Naive B cell (primary cell): ENCODE results near the gene SMYD3. TPM values are rescaled to one million over a fixed set of nuclear protein-coding genes. Genes with fewer than 3 reads are reported as not detected.

Experiments
- ATAC-seq, 2 donors: fragments of 150-1000 bp; cut with Tn5 transposase; 2 replicates each; pipeline ENCODE4 v1.10.0; 2021; ENCODE audit warnings: low read depth in 2 of 2, mild to moderate bottlenecking in 2 of 2, moderate library complexity in 2 of 2
- DNase-seq: peaks from one replicate; pipeline ENCODE4 v3.0.0; 2022
- H3K27ac Mint-ChIP-seq, 6 donors: one replicate each; pipeline ENCODE4 v1.8.0; 2020 to 2022; ENCODE audit warnings: mild to moderate bottlenecking in 6 of 6, mixed read lengths in 6 of 6, moderate library complexity in 5 of 6, inconsistent platforms in 2 of 6
- H3K27me3 Mint-ChIP-seq, 3 donors: one replicate each; pipeline ENCODE4 v1.8.0; 2021 to 2022; ENCODE audit warnings: mixed read lengths in 3 of 3, mild to moderate bottlenecking in 1 of 3
- H3K36me3 Mint-ChIP-seq, 2 donors: one replicate each; pipeline ENCODE4 v1.8.0; 2020 to 2022; ENCODE audit warnings: mixed read lengths in 2 of 2, inconsistent platforms in 1 of 2, mild to moderate bottlenecking in 1 of 2
- H3K4me1 Mint-ChIP-seq, 3 donors: one replicate each; pipeline ENCODE4 v1.8.0; 2020 to 2022; ENCODE audit warnings: mixed read lengths in 3 of 3, inconsistent platforms in 1 of 3, mild to moderate bottlenecking in 1 of 3, moderate library complexity in 1 of 3
- H3K4me3 Mint-ChIP-seq, 8 donors: one replicate each; pipeline ENCODE4 v1.8.0; 2020 to 2022; ENCODE audit warnings: mild to moderate bottlenecking in 8 of 8, mixed read lengths in 8 of 8, moderate library complexity in 8 of 8, inconsistent platforms in 2 of 8
- H3K9me3 Mint-ChIP-seq, 7 donors: one replicate each; pipeline ENCODE4 v1.8.0; 2020 to 2022; ENCODE audit warnings: mixed read lengths in 7 of 7, mild to moderate bottlenecking in 5 of 7, inconsistent platforms in 2 of 7, moderate library complexity in 1 of 7
- polyA plus RNA-seq, 6 donors: library from polyadenylated mRNA; unstranded; fragments of 300-500 nt; fragmentation: Illumina TruSeq; gene quantifications; one replicate each; pipeline ENCODE4 v1.2.3, GENCODE V29; 2021; ENCODE audit warnings: low read depth in 6 of 6

Gene SMYD3
- polyA plus RNA-seq, 6 donors from 2014 or later = 15.8 to 27.3 (median 19.5) TPM

DNA sequence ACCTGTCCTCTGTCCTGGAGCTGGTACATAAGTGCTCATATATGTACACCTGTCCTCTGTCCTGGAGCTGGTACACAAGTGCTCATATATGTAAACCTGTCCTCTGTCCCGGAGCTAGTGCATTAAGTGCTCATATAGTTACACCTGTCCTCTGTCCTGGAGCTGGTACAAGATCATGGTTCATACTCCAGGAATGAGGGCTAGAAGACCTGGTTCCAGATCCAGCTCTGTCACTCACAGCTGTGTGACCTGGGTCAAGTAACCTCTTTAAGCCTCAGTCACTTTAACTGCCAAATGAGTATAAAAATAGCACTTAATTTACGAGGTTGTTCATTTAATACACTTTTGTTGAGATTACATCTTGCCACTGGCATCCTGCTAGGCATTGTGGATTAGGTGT lies 28.0 kb downstream of the SMYD3 start:
- H3K4me1 Mint-ChIP-seq = peaks cover 15 to 25% (median 17%) of the 10 kb centered on the region in 3 donors
- no peak overlapping the region for H3K27ac Mint-ChIP-seq
- peaks cover 0 to 2% (median 0%) of the 10 kb centered on the region in 7 donors for H3K9me3 Mint-ChIP-seq
- H3K27me3 Mint-ChIP-seq = no peaks in the 10 kb centered on the region
- ATAC-seq (no peak), DNase-seq (no peak)
- H3K4me3 Mint-ChIP-seq = no peak overlapping the region
- H3K36me3 Mint-ChIP-seq = no peaks in the 10 kb centered on the region

DNA sequence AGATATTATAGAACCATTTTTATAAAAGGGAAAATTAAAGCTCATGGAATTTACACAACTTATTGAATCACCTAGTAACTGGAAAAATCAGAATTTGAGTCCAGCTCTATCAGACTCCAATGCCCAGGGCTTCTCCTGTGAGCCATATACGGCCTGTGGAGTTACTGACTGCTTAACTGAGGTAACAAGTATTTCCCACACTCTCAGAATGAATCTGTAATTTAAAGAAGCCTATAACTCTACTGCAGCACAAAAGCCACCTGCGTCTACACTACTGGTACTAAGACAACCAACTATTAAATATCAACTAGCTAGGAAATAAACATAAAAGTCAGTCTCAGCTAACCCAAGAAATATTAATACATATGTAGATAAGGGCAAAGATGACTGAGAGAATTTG lies 29.4 kb downstream of the SMYD3 start:
- DNase-seq (no peak), ATAC-seq (no peak)
- Mint-ChIP-seq H3K27ac (no peak overlapping the region), H3K27me3 (no peaks in the 10 kb centered on the region), H3K4me1 (peaks cover 3 to 14% (median 10%) of the 10 kb centered on the region in 3 donors), H3K36me3 (no peaks in the 10 kb centered on the region), H3K4me3 (no peak overlapping the region), H3K9me3 (peaks cover 0 to 2% (median 0%) of the 10 kb centered on the region in 7 donors)

DNA sequence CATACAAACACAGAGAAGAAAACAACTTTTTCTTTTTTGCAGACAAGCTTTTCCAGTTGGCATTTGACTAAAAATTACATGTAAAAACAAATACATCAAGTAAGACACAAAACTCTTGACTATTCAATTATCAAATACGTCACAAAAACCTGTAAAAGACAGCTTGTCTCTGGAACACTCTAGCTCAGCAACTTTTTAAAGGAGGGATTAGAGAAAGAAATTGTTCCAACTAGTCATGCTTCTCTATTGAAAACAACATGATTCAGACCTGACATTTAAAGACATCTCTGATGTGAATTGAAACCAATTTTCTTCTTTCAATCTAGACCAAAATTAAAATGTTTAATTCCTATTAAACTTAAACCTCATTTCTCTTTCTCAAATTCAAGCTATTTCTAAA lies 30.3 kb downstream of the SMYD3 start:
- Mint-ChIP-seq H3K27ac (no peak overlapping the region), H3K4me1 (peaks cover 0 to 10% (median 9%) of the 10 kb centered on the region in 3 donors), H3K9me3 (peaks cover 0 to 2% (median 0%) of the 10 kb centered on the region in 7 donors), H3K27me3 (no peaks in the 10 kb centered on the region), H3K36me3 (no peaks in the 10 kb centered on the region), H3K4me3 (no peak overlapping the region)
- ATAC-seq (no peak), DNase-seq (no peak)

DNA sequence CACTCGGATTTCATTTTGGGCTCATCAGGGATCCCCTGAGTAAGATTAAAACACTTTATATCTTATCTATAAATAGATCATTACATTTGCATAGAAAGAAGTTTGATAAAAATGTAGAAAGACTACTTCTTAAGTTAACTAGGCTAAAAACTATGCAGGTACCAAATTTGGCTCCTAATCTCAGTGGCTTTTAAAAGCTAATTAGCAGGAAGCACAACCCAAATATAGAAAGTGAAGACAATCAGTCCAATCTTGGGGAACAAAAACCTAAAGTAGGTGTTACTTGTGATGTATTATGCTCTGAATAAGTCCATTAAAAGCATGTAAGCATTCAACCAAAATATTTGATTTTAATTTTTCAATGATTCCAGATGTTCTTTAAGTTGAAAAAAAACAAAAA lies 35.4 kb downstream of the SMYD3 start:
- Mint-ChIP-seq H3K27ac (peak overlapping the region in 1 of 6 donors; percentile 18), H3K4me1 (peaks cover 0 to 10% (median 5%) of the 10 kb centered on the region in 3 donors), H3K4me3 (no peak overlapping the region), H3K27me3 (no peaks in the 10 kb centered on the region), H3K9me3 (no peaks in the 10 kb centered on the region), H3K36me3 (no peaks in the 10 kb centered on the region)
- DNase-seq (no peak), ATAC-seq (no peak)

DNA sequence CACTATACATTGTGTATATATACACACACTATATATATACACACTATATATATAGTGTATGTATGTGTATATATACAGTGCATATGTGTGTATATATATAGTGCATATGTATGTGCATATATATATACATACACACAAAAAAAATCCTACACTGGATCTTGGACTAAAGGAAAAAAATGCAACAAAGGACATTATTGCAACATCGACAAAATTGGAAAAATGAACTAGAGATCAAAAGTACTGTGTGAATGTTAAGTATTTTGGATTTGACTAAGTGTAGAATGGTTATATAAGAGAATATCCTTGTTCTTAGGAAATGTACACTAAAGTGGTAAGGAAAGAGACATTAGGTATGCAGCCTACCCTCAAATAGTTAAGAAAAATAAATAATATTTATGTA lies 36.5 kb downstream of the SMYD3 start:
- no peak for DNase-seq
- H3K4me1 Mint-ChIP-seq = peaks cover 0 to 10% (median 5%) of the 10 kb centered on the region in 3 donors
- no peaks in the 10 kb centered on the region for H3K36me3 Mint-ChIP-seq
- no peak for ATAC-seq
- no peaks in the 10 kb centered on the region for H3K27me3 Mint-ChIP-seq
- no peaks in the 10 kb centered on the region for H3K9me3 Mint-ChIP-seq
- no peak overlapping the region for H3K4me3 Mint-ChIP-seq
- H3K27ac Mint-ChIP-seq = no peak overlapping the region

DNA sequence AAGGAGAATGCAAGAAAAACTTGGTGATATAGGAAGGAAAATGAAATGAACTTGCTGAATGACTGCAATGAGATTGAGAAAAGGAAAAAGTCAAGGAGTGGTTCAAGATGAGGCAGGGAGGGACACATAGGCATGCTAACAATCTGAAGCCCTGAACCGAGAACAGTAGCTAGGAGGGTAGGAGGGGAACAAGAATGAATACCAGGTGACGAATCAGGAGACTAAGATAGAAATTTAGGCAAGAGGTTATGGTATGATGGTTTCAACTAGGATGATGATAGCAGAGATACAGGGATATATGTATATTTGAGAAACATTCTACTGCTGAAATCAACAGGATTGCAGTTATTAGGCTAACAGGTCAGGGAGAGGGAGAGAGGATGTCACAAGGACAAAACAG lies 44.1 kb downstream of the SMYD3 start:
- peaks cover 0 to 3% (median 0%) of the 10 kb centered on the region in 7 donors for H3K9me3 Mint-ChIP-seq
- peaks cover 5 to 10% of the 10 kb centered on the region in 2 donors for H3K36me3 Mint-ChIP-seq
- H3K27ac Mint-ChIP-seq = peak overlapping the region in 3 of 6 donors; percentile 2 to 24 (median 4)
- no peak for DNase-seq
- H3K27me3 Mint-ChIP-seq = no peaks in the 10 kb centered on the region
- ATAC-seq = no peak
- H3K4me3 Mint-ChIP-seq = no peak overlapping the region
- peaks cover 12 to 16% (median 15%) of the 10 kb centered on the region in 3 donors for H3K4me1 Mint-ChIP-seq

DNA sequence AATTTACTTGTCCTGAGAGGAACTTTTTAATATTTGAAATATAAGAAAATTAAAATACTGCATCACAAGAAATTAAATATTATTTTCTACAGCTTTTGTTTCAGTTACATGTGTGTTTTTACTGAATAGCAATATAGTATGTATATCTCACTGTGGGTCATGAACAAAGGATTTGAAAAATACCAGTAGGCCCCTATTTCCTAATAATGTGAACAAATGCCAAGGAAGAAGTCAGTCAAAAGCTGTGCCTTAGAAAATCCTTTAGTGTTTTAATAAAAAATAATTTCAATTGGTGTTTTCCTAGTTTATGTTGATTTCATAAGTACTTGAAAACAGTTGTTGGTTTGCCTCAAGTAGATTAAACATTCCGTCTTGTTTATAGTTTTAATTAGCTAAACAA lies 46.7 kb downstream of the SMYD3 start:
- no peak overlapping the region for H3K27ac Mint-ChIP-seq
- no peak for DNase-seq
- H3K9me3 Mint-ChIP-seq = peaks cover 0 to 3% (median 0%) of the 10 kb centered on the region in 7 donors
- no peaks in the 10 kb centered on the region for H3K27me3 Mint-ChIP-seq
- ATAC-seq = no peak
- no peak overlapping the region for H3K4me3 Mint-ChIP-seq
- peaks cover 5 to 10% of the 10 kb centered on the region in 2 donors for H3K36me3 Mint-ChIP-seq
- peaks cover 12 to 24% (median 22%) of the 10 kb centered on the region in 3 donors for H3K4me1 Mint-ChIP-seq

DNA sequence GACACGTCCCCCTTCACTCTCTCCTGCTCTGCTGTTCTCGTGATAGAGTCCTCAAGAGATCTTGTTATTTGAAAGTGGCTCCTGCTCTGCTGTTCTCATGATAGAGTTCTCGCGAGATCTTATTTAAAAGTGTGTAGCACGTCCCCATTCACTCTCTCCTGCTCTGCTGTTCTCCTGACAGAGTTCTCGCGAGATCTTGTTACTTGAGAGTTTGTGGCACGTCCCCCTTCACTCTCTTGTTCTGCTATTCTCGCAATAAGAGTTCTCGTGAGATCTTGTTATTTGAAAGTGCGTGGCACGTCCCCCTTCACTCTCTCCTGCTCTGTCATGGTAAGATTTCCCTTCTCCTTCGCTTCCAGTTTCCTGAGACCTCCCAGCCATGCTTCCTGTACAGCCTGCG lies 47.9 kb downstream of the SMYD3 start:
- Mint-ChIP-seq H3K36me3 (peaks cover 5 to 10% of the 10 kb centered on the region in 2 donors), H3K9me3 (peaks cover 0 to 3% (median 0%) of the 10 kb centered on the region in 7 donors), H3K27ac (peak overlapping the region in 1 of 6 donors; percentile 23), H3K4me1 (peaks cover 9 to 24% (median 22%) of the 10 kb centered on the region in 3 donors), H3K4me3 (peak overlapping the region in 1 of 8 donors; percentile 40), H3K27me3 (no peaks in the 10 kb centered on the region)
- ATAC-seq (no peak), DNase-seq (no peak)

DNA sequence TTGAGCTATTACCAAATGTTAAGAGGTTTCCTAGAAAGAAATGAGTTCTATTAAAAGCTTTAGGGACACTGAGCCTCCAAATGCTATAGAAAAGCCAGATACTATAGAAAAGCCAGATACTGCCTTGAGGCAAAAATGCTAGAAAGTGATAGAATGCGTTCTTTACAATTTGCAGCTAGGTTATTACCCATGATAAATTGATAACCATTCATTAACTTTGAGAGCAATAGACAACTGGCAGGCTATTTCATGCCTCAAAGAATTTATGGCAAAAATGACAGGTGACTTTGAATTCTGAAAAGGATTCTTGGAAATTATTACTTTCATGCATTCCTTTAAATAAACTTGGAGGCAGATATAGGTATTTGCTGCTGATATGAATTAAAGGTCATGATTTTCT lies 51.6 kb downstream of the SMYD3 start:
- H3K9me3 Mint-ChIP-seq = peaks cover 0 to 3% (median 0%) of the 10 kb centered on the region in 7 donors
- DNase-seq = no peak
- H3K4me1 Mint-ChIP-seq = peaks cover 5 to 22% (median 18%) of the 10 kb centered on the region in 3 donors
- ATAC-seq = no peak
- no peaks in the 10 kb centered on the region for H3K27me3 Mint-ChIP-seq
- no peak overlapping the region for H3K27ac Mint-ChIP-seq
- no peak overlapping the region for H3K4me3 Mint-ChIP-seq
- peaks cover 5 to 10% of the 10 kb centered on the region in 2 donors for H3K36me3 Mint-ChIP-seq

DNA sequence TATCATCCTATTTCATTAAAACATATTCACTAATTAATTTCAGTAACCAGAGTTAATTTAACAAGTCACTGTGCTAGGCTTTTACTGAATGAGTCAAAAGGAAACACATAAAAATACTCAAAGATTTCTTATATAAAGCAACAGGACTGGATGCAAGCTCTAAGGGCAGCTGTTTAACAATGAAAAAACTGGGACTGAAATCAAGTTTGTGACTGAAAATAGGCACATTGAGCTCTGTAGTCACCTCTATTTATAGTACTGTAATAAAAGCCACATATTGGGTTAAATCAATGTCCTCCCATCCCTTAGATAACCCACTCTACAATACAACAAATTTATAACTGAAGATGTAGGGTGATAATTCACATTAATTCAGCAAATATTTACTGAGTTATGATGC lies 52.4 kb downstream of the SMYD3 start:
- Mint-ChIP-seq H3K27me3 (no peaks in the 10 kb centered on the region), H3K27ac (no peak overlapping the region), H3K9me3 (peaks cover 0 to 3% (median 0%) of the 10 kb centered on the region in 7 donors), H3K4me1 (peaks cover 0 to 17% (median 13%) of the 10 kb centered on the region in 3 donors), H3K36me3 (peaks cover 5 to 9% of the 10 kb centered on the region in 2 donors), H3K4me3 (no peak overlapping the region)
- DNase-seq (no peak), ATAC-seq (no peak)

DNA sequence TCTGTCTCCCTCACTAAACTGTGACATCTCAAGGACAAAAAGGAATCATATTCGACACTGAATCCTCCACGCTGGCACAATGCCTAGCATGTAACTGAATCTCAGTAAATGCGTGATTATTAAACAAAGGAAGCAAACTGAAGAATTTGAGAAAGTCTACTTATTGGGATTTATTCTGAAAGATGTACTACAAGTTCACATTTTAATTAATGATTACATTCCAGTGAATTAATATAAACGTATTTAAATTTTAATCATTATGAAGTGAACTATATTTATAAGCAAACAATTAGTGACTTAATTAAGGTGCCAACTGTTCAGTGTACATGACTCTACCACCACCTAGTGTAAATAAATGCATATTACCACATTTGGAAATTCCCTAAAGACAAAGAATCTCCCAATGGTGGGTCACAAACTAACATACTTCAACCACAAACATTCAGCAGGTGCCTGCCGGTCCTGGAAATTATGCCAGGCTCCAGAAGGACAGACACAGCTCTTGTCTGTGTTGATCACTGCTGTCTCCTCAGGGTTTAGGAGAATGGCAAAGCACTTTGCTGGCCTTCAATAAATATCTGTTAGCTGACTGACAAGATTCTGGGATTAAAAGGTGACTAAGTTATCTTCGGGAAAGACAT lies 56.3 kb downstream of the SMYD3 start:
- H3K27me3 Mint-ChIP-seq = no peaks in the 10 kb centered on the region
- H3K9me3 Mint-ChIP-seq = no peaks in the 10 kb centered on the region
- no peak for DNase-seq
- H3K4me1 Mint-ChIP-seq = peaks cover 0 to 14% (median 4%) of the 10 kb centered on the region in 3 donors
- no peak overlapping the region for H3K4me3 Mint-ChIP-seq
- peaks cover 0 to 7% of the 10 kb centered on the region in 2 donors for H3K36me3 Mint-ChIP-seq
- ATAC-seq = no peak
- no peak overlapping the region for H3K27ac Mint-ChIP-seq

DNA sequence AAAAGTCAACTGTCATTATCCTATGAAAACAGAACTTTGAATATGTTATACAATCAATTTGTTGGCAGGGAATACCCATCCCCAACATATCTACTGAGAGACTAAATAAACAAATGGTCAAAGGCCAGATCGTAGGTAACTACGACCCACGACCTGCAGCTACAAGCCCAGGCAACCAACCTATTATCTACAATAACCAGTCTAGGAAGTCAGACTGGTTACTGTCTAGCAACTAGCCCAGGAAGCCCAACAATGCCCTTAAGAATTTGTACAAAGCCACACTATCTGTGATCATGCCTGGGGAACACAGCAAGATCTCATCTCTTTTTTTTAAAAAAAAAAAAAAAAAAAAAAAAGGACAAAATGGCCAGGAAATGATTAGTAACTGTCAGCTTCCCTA lies 58.7 kb downstream of the SMYD3 start:
- Mint-ChIP-seq H3K27me3 (no peaks in the 10 kb centered on the region), H3K36me3 (peaks cover 0 to 7% of the 10 kb centered on the region in 2 donors), H3K9me3 (no peaks in the 10 kb centered on the region), H3K4me1 (peaks cover 0 to 23% (median 4%) of the 10 kb centered on the region in 3 donors), H3K4me3 (no peak overlapping the region), H3K27ac (no peak overlapping the region)
- no peak for DNase-seq
- no peak for ATAC-seq

DNA sequence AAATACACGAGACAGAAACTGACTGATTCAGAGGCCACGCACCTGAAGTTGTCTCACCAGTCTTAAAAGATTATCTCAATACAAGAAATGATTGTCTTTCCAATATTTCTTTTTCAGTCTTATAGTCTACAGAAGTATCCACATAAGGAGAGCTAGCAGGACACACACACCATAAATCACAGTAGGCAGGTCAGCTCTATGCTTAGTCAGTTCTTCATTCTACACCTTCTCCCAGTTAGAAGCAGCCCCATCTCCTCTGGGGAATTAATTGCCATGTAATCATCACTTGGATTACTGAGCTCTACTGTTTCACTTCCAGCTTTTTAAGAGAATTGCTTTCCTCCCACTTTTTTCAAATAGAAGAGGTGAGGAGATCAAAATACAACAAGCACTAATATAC lies 59.6 kb downstream of the SMYD3 start:
- Mint-ChIP-seq H3K27ac (peak overlapping the region in 1 of 6 donors; percentile 4), H3K36me3 (peaks cover 0 to 7% of the 10 kb centered on the region in 2 donors), H3K9me3 (no peaks in the 10 kb centered on the region), H3K4me3 (no peak overlapping the region), H3K4me1 (peaks cover 0 to 23% (median 4%) of the 10 kb centered on the region in 3 donors), H3K27me3 (no peaks in the 10 kb centered on the region)
- no peak for ATAC-seq
- DNase-seq = no peak

DNA sequence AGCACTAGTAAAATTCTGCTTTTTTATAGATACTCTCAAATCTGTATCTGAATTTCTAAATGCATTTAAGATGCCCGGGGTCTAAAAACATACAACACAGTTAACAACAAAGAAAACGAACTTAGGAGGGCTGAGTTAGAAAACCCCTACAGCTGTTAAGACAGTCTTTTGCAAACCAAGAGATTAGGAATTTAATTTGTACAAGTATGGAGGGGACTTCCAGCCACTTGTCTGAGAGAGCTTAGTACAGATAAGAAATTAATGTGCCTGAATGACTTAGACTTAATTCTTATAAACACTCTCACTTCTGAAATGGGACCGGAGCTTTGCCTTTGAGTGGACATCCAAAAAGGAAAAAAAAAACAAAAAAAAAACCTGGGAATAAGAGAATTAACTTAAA lies 61.6 kb downstream of the SMYD3 start:
- ATAC-seq (no peak), DNase-seq (no peak)
- no peaks in the 10 kb centered on the region for H3K9me3 Mint-ChIP-seq
- H3K4me1 Mint-ChIP-seq = peaks cover 0 to 23% (median 4%) of the 10 kb centered on the region in 3 donors
- H3K36me3 Mint-ChIP-seq = peaks cover 5 to 7% of the 10 kb centered on the region in 2 donors
- H3K4me3 Mint-ChIP-seq = no peak overlapping the region
- no peaks in the 10 kb centered on the region for H3K27me3 Mint-ChIP-seq
- peak overlapping the region in 2 of 6 donors; percentile 8 to 22 for H3K27ac Mint-ChIP-seq
